Measurements from ENCODE around the gene ANKRD63.

The ANKRD63 gene

DNA sequence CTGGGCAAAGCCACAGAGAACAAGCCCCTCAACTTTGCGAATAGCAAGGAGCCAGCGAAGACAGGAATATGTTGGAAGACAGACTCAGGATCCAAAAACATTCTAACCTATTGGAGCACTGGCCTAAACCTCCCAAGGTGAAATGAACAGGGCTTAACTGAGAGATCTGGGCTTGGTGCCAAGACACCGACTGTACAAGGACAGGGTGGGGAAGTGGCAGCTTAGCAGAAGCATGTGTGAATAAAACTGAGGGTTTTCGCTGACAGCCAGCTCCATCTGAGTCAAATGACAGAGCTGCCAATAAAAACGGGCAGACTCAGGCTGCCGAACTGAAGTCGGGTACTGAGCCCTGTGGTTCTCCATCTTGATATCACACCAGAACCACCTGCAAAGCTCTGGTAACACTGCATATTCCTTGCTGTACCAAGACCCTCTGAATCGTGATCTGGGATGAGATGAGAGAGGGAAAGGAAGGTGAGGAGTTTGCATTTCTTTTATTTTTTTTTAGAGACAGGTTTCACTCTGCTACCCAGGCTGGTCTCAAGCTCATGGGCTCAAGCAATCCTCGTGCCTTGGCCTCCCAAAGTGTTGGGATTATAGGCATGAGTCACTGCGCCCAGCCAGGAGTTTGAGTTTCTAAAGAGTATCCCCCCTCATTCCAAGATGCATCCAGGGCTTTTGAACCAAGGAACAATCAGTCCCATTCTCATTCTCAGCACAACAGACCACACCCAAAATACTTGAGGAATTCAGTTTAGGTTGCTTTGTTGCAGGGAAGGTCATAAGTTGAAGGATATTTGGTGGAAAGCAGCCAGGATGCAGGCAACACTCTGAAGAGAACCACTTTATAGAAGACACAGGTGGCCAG is 30.9 kb upstream of the ANKRD63 start:
- no peak for DNase-seq (ENCODE audit: low spot score)

DNA sequence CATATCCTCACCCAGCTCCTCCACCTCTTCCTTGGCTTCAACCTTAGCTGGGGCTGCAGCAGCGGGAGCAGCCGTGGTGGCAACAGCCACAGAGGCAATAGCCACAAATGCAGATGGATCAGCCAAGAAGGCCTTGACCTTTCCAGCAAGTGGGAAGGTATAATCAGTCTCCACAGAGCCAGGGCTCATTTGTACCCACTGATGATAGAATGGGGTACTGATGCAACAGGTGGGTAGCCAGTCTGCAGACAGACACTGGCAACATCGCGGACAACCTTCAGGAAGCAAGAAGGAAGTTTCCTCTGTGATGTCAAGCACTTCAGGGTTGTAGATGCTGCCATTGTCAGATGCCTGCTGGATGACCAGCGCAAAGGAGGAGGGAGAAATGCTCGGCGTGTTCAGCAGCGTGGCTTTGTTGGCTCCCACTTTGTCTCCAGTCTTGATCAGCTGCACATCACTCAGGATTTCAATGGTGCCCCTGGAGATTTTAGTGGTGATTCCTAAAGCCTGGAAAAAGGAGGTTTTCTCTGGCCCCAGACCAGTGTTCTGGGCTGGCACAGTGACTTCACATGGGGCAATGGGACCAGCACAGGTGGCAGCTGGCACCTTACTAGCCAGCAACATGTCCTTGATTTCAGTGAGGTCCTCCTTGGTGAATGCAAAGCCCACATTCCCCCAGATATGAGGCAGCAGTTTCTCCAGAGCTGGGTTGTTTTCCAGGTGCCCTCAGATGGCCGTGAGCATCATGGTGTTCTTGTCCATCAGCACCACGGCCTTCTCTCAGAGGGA is 29.7 kb upstream of the ANKRD63 start:
- DNase-seq (ENCODE audit: low spot score), result no peak

DNA sequence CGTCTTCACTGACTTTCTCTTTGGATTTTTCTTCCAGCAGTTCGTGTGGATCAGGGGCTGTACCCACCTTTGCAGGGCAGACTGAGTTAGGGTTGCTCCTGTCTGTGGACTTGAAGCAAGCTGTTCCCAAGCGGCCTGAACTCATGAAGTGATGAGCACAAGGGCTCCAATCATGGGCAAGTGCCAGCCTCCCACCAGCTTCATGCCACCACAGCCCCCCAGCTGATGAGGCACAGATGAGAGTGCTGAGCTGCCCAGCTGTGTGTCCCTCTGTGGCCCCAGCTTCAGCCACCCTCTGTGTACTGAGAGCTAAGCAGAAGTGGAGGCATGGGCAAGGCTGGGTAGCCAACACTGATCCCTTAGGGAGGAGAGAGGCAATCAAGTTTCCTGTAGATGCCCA is 28.1 kb upstream of the ANKRD63 start:
- DNase-seq (ENCODE audit: low spot score), result no peak

DNA sequence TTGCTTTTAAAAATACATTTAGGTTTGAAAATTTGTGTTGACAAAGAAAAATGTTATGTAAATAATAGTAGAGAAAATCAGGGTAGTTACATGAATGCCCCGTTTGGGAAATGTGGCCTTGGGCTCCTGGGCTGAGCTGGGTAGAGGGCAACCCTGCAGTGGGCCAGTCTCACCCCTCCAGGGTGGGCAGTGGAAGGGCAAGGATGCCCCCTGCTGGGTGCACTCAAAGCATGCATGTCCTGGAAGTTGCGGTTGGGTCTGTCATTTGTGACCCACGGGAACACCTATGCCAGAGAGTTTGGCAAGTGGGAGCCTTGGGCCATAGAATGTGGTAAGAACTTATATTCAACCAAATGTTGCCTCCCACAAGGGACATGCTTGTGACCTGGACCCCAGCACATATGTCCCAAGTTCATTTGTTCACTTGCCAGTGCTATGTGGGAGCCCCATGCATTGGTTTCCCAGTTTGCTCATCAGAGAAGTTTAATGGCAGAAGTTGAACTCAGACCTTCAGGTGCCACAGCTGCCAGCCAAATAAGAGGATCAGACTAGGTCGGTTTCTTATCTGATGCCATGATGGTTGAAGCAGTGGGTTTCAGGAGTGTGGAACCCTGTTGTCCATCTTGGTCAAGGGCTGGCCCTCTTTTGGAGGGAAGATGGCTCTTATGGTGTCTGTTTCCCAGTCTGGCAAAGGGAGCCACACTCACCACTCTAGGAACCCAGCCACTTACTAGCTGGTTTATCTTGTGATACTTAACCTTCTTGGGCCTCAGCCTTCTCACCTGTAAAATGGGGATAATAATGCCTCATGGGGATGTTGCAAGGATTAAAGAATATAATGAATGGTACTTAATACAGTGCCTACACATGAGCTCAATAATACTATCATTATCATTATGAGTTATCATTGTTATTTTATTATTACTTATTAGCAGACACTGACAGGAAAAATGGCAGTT is 27.4 kb upstream of the ANKRD63 start:
- no peak for DNase-seq (ENCODE audit: low spot score)

DNA sequence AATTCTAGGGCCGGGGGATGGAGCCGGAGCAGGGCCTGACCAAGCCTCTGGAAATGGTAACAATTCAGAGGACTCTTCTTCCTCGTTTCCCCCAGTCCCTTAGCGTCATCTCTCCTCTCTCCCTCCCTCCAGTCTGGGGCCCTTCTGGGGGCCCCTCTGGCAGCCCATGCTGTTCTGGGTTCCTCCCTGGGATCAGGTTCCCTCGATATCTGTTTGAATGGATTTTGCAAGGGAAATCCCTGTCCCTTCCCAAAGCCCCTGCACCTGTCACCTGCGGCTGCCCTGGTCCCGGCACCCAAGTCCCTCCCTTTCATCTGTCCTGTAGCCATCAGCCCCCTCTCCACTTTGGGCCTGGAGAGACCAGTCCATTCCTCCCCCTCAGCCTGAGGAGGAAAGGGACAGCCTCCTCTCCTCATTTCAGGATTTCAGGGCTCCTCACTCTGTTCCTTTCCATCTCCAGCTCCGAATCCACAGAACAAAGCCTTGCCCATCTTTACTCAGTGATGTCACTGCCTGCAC is 26.5 kb upstream of the ANKRD63 start:
- no peak for DNase-seq (ENCODE audit: low spot score)

DNA sequence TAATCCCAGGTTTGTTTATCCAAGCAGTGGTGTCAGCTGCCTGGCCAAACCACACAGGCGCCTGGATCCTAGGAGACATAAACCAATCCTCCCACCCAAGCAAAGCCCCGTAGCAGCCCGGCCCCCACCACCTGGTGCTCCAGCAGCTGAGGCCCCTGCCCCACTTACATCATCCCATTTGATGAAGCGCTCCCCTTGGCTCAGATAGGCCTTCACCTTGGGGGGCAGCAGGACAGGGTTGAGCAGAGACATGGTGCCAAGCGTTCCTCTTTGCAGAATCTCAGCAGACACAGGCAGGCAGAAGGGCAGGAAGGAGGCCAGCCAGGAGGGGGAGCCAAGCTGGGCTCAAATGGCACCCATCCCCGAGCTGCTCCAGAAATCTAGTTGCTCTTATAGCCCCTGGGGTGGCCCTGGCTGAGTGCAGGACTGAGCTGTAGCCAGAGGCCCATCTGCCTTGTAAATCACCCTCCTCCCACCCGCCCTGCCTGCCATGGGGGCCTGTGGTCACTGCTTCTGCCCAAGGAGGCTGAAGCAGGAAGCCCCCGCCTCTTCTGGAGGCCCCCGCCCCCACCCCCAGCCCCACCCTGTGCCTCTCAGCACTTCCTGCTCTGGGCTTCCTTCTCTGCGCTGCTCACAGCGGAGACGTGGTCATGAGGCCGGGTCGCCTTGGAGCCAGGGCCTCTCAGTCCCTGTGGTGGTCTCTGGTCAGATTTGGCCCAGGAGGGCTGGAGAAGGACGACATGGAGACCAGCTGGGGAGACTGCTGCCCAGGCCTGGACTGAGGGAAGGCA is 24.8 kb upstream of the ANKRD63 start, which contains the start of gene PLCB2:
Gene PLCB2 (minus strand): TSS at position 515 of the 791 bp plus-strand sequence. CDS start 263 bp downstream, at position 252.
- no peak for DNase-seq (ENCODE audit: low spot score)

DNA sequence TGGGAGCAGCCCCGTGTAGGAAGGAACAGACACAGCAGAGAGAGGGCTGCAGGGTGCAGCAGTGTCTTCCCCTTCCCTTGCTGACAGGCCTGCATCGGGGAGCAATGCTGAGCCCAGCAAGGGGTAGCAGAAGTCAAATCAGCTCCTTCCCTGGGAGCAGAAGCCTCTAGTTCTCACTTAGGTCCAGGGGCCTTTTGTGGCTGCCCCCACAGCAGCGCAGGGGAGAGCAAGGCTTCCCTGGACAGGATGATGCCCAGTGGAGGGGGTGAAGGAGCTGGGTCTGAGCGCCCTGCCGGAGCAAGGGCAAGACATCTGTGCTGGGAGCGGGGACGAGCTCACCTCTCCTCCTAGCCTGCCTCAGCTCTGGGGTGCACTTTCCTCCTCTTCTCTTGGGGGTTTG is 24.0 kb upstream of the ANKRD63 start:
- DNase-seq (ENCODE audit: low spot score), result no peak

DNA sequence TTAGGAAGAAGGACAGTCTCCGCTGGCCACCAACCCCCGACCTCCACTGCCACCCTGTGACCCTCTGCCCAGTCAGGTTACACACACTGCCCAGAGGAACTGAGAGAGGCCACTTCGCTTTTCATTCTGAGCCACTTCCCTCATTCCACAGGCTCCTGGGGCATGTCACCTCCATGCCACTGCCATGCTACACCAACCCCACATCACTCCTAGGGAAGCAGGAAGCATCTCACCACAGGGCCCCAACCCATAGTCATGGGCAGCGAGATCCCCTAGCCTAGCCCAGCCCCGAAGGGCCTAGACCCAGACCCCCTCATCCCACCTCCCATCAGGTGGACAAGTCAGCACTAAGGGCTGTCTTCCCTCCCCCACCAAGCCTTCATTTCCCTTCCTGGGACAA is 23.5 kb upstream of the ANKRD63 start:
- no peak for DNase-seq (ENCODE audit: low spot score)

DNA sequence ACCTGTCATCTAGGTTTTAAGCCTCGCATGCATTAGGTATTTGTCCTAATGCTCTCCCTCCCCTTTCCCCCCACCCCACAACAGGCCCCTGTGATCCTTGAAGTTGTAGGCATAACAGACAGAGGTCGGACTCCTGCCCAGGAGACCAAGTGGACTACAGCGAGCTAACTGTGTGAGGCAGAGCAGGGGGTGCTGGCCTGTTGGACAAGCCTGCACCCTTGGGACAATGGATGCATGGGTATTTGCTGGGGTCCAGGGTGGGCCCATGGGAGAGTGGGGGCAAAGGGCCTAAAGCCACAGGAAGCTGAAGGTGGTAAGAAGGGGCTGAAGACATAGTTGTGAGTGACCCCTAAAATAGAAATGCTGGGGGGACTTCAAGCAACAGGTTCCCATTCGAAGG is 22.4 kb upstream of the ANKRD63 start:
- DNase-seq (ENCODE audit: low spot score), result no peak

DNA sequence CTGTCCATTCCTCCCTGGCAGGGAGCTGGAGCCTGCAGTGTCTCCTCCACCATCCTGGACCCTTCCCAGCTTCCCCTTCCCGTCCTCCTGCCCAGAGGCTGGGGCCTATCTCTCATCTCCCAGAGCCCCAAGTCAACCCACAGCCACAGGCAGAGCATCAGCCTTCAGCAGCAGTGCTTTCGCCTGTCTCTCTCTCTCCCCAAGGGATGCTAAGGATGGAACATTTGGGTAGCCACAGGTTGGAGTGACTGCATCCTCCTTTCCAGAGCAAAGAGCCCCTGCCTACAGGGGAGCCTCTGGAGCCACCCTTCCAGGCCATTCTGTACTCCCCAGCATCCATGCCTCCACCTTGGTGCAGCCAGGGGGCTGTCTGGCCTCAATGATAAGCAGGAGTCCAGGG is 20.7 kb upstream of the ANKRD63 start:
- no peak for DNase-seq (ENCODE audit: low spot score)

DNA sequence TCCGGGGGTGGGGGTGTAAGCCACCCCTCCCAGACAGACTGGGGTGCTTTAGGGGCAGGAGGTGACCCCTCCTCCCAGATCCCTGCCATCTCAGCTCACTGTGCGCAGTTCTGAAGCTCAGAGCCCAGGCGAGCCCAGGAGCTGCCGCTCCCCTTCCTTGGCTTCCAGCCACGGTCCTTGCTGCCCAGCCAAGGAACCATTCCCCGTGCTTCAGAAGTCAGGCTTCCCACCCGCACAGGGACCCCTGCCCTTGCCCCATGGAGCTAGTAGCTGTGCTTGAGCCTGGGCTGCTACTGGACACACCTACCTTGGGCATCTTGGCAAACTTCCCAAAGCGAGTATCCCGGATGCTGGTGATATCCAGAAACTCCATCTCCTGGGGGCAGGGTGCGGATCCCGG is 20.1 kb upstream of the ANKRD63 start:
- DNase-seq (ENCODE audit: low spot score), result no peak

DNA sequence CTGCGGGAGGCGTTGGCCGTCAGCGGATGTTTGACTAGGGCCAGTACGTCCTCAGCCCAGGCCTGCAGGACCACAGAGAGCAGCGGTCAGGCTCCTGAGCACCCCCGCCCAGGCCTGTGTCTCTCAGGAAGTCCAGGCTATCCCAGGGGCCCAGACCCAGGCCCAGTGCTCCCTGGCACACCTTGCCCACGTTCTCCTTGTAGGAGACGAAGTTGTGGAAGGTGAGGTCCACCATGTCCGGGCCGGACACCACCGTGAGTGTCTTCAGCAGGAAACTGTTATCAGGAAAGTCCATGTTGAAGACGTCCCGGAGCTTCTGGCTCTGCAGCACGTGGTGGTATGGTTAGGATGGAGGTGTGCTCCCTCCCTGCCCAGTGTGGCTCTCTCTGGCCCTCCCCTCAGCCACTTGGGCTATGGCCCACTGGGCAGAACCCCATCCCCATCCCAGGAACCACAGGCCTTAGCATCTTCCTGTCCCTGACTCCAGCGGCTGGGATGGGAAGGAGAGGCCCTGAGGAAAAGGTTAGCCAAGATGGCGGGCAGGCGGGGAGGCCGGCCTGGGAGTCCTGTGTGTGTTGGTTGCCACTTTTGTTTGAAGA is 19.5 kb upstream of the ANKRD63 start:
- DNase-seq (ENCODE audit: low spot score), result no peak

DNA sequence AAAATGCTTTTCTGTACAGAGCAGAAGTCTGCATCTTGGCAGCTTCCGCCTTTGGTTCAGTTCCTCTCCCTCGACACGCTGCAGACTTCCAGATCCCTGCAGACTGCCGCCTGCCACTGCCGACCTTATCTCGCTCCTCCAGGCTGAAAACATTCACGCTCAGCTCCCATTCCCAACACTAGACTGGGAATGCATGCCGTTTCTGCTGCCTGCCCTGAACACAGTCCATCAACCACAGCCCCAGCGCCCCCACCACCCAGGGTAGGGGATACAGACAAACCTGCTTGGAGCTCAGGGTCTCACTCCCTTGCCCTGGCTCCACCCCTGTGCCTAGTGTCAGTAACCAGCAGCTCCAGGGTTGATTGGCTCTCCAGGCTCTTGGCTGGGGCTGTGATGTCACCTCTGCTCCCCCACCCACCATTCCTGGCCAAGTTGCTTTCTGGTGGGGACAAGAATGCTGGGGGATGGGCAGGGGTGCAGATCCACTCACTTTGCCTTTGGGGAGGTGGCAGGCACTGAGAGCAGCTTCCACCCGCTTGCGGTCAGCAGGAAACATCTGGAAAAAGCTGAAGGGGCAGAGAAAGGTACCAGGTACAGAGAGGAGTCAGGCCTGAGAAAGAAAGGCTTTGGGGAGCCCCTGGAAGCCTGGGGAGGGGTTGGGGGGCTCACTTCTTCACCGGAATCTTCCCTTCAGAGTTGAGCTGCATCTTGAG is 18.8 kb upstream of the ANKRD63 start:
- no peak for DNase-seq (ENCODE audit: low spot score)

DNA sequence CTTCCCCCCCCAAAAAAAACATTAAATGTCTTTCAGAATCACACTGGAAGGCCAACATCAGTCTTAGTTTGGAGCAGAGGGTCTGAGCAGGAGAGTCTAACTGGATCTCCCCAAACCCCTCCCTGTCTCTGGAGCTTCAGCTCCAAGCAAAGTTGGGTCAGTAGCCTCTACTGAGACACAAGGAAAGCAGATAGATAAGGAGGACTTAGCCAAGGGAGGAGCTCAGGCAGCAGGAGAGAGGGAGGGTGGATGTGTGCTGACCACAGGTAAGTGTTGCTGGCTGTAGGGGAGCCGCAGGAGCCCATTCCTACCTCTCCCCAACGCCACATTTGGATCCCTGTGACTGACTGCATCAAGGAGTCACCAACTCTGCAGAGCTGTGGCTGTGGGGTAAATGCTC is 17.9 kb upstream of the ANKRD63 start:
- DNase-seq (ENCODE audit: low spot score), result no peak

DNA sequence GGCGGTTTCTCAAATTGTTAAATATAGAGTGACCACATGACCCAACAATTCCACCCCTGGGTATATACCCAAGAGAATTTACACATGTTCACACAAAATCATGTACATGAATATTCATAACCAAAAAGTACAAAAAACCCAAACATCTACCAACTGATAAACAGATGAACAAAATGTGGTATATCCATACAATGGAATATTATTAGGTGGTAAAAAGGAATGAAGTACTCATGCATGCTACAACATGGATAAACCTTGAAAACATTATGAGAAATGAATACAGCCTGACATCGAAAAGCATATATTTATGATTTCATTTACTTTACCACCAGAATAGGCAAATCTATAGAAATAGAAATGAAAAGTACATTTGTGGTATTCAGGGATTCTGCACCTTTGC is 17.5 kb upstream of the ANKRD63 start:
- no peak for DNase-seq (ENCODE audit: low spot score)

DNA sequence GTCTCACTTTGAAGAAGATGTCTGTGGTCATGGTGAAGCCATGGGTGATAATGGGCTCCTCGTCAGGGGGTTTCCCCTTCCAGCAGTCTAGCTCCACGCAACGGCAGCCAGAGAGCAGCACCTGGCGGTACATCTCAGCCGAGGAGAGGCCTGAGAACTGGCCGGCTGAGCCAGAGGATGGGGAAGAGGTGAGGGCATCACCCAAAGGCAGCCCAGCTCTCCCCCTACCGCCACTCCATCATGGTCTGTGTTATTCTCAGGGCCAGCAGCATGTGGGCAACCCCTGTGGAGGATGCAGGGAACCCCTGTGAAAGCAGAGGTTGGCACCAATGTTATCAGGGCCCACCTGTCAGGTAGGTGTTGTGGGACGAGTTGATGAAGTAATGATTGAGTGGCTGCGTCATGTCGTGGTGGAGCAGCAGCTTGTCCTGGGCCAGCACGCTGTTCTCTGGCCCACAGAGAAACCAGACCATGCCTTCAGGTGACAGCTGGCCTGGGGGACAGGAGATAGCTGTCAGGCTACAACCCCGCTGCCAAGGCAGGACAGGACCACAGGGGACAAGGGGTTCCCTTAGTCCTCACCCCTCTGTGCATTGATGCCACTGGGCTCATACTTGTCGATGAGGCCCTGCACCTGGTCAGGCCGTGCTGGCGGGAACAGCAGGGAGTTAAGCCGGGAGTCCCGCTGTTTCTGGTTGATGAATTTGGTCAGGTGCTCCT is 15.5 kb upstream of the ANKRD63 start:
- no peak for DNase-seq (ENCODE audit: low spot score)

DNA sequence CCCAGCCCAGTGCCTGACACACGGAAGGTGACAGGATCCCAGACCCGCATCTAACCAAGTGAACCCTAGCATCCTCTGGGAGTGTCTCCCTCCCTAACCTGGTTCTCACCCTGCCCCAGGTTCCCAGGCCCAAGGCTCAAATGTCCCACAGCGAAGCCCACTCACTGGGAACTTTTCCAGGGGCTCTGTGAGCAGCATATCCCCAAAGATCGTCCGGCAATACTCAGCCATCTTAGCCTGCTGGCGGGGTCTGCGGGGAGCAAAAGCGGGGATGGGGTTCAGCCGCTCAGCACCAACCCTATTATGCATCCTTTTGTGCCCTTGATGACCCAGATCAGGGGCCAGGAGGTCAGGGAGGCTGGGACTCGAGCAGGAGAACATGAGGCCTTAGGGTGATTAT is 14.5 kb upstream of the ANKRD63 start:
- DNase-seq (ENCODE audit: low spot score), result no peak

DNA sequence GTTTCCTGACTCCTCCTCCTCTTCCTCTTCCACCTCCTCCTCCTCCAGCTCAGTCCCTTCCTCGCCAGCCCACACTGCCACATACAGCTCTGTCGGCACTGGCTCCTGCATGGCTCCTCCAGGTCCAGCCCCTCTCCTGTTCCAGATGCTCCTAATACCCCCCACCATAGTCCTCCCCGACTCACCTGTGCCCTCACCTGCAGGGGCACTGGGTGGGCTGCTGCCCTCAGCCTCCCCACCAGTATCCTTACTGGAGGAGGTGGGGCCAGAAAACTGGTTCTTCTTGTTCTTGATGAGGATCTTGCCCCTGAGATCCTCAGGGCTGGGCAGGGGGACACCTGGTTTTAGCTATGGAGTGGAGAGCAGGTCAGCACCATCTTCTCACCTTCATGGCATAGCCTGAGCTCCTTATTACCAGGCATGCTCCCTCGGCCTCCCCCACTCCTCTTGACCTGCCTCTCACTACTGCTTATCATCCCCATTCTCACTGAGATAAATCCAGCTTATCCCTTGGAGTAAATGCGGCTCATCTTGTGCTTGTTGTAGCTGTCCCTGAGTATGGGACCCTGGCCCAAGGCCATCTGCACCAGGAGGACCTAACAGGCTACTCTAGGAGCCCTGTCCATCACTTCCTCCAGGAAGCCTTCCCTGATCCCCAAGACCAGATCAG is 13.8 kb upstream of the ANKRD63 start:
- DNase-seq (ENCODE audit: low spot score), result no peak
